DND-41 (cell line): ENCODE measurements around the gene EMILIN2.

Source experiments
- ATAC-seq: fragments of 200-7000 bp; cut with Tn5 transposase; 3 replicates; pipeline ENCODE4 v1.9.1; 2021; ENCODE audit warnings: low read depth; ENCODE audit not compliant: insufficient read depth
- DNase-seq: peaks from one replicate; pipeline ENCODE4 v3.0.0-alpha.2; 2020
- H2AFZ ChIP-seq: 2 replicates; pipeline ENCODE4 v1.6.0; 2012; ENCODE audit warnings: low read depth, low read length
- H3K27ac ChIP-seq: 2 replicates; pipeline ENCODE4 v1.5.1; 2012; ENCODE audit warnings: low read length, inconsistent platforms
- H3K27me3 ChIP-seq: fragments of 200-600 bp; sonication (generic); 2 replicates; pipeline ENCODE4 v1.6.0; 2012; ENCODE audit warnings: low read length, mild to moderate bottlenecking, inconsistent platforms; ENCODE audit not compliant: insufficient read depth, poor library complexity
- H3K36me3 ChIP-seq: 2 replicates; pipeline ENCODE4 v1.5.1; 2012; ENCODE audit warnings: low read length, inconsistent platforms; ENCODE audit not compliant: insufficient read depth
- H3K4me1 ChIP-seq: 2 replicates; pipeline ENCODE4 v1.5.1; 2012; ENCODE audit warnings: mild to moderate bottlenecking, low read length; ENCODE audit not compliant: insufficient read depth
- H3K4me2 ChIP-seq: 2 replicates; pipeline ENCODE4 v1.6.0; 2012; ENCODE audit warnings: mild to moderate bottlenecking, moderate library complexity, low read length, inconsistent platforms; ENCODE audit not compliant: insufficient read depth
- H3K4me3 ChIP-seq, 2 experiments: fragments of 200-600 bp in 1 of 2; shearing (Covaris generic) in 1 of 2; 2 replicates each; pipeline ENCODE4 v1.5.1; 2012 to 2016; ENCODE audit warnings: inconsistent platforms in 2 of 2, low read length in 2 of 2, mild to moderate bottlenecking in 2 of 2, low read depth in 1 of 2, moderate library complexity in 1 of 2
- H3K79me2 ChIP-seq: 2 replicates; pipeline ENCODE4 v1.6.0; 2012; ENCODE audit warnings: low read length, inconsistent platforms; ENCODE audit not compliant: insufficient read depth
- H3K9ac ChIP-seq: 2 replicates; pipeline ENCODE4 v1.6.0; 2012; ENCODE audit warnings: low read depth, mild to moderate bottlenecking, inconsistent platforms, low read length, moderate library complexity
- H3K9me3 ChIP-seq: 2 replicates; pipeline ENCODE4 v1.5.1; 2012; ENCODE audit warnings: low read length, moderate library complexity, mild to moderate bottlenecking, inconsistent platforms; ENCODE audit not compliant: insufficient read depth, severe bottlenecking
- H4K20me1 ChIP-seq: 2 replicates; pipeline ENCODE4 v1.6.0; 2012; ENCODE audit warnings: low read length; ENCODE audit not compliant: insufficient read depth
- EZH2 ChIP-seq: IDR thresholded peaks from 3 replicates; pipeline ENCODE4 v1.6.1; 2012; ENCODE audit warnings: borderline replicate concordance, low read depth, mild to moderate bottlenecking, moderate library complexity, low read length, inconsistent platforms; ENCODE audit not compliant: severe bottlenecking
- TF ChIP-seq, protein P1 (sequence below): IDR thresholded peaks from 2 replicates; pipeline ENCODE4 v1.5.1; 2012; ENCODE audit warnings: borderline replicate concordance, low read length, moderate library complexity, mild to moderate bottlenecking; ENCODE audit not compliant: poor library complexity, severe bottlenecking; ENCODE audit errors: extremely low read depth

The EMILIN2 gene

GRCh38 chr18:2878656-2879330, 32.0 kb downstream of the EMILIN2 start:
- TF ChIP-seq, protein P1, sequence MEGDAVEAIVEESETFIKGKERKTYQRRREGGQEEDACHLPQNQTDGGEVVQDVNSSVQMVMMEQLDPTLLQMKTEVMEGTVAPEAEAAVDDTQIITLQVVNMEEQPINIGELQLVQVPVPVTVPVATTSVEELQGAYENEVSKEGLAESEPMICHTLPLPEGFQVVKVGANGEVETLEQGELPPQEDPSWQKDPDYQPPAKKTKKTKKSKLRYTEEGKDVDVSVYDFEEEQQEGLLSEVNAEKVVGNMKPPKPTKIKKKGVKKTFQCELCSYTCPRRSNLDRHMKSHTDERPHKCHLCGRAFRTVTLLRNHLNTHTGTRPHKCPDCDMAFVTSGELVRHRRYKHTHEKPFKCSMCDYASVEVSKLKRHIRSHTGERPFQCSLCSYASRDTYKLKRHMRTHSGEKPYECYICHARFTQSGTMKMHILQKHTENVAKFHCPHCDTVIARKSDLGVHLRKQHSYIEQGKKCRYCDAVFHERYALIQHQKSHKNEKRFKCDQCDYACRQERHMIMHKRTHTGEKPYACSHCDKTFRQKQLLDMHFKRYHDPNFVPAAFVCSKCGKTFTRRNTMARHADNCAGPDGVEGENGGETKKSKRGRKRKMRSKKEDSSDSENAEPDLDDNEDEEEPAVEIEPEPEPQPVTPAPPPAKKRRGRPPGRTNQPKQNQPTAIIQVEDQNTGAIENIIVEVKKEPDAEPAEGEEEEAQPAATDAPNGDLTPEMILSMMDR: no peak
- no peak for TF ChIP-seq EZH2
- Histone ChIP-seq H3K79me2 (no peaks in the 10 kb centered on the region), H2AFZ (no peak overlapping the region), H3K27me3 (no peaks in the 10 kb centered on the region), H3K36me3 (no peaks in the 10 kb centered on the region), H3K27ac (no peak overlapping the region), H4K20me1 (no peaks in the 10 kb centered on the region), H3K9me3 (no peaks in the 10 kb centered on the region), H3K9ac (no peak overlapping the region), H3K4me3 (no peak overlapping the region), H3K4me1 (peaks cover 15% of the 10 kb centered on the region), H3K4me2 (no peak overlapping the region)
- DNase-seq (no peak), ATAC-seq (no peak)

DNA sequence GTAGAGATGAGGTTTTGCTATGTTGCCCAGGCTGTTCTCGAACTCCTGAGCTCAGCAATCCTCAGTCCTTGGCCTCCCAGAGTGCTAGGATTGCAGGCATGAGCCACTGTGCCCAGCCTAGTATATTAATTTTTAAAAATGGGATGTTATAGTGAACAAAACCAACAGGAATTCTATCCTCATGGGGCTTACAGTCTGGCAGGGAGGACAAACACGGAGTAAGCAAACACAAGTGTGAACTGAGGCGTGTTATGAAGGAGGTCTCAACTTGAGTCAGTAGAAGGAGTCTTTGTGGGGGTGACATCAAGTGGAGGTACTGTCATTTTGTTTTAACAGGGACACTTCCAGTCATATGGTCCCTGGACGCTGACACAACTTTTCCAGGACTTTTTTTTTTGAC, 33.1 kb downstream of the EMILIN2 start:
- DNase-seq (no peak), ATAC-seq (no peak)
- H3K27me3 ChIP-seq: no peaks in the 10 kb centered on the region
- H3K4me1 ChIP-seq: peaks cover 16% of the 10 kb centered on the region
- H3K9me3 ChIP-seq: no peaks in the 10 kb centered on the region
- no peak overlapping the region for H2AFZ ChIP-seq
- H3K79me2 ChIP-seq: no peaks in the 10 kb centered on the region
- TF ChIP-seq EZH2: no peak
- TF ChIP-seq, protein P1: no peak
- H3K4me2 ChIP-seq: no peak overlapping the region
- no peak overlapping the region for H3K27ac ChIP-seq
- no peaks in the 10 kb centered on the region for H3K36me3 ChIP-seq
- no peaks in the 10 kb centered on the region for H4K20me1 ChIP-seq
- H3K9ac ChIP-seq: no peak overlapping the region
- H3K4me3 ChIP-seq: no peak overlapping the region

- Histone ChIP-seq H4K20me1 (no peaks in the 10 kb centered on the region), H3K9me3 (no peaks in the 10 kb centered on the region), H3K4me2 (no peak overlapping the region), H3K4me1 (peaks cover 16% of the 10 kb centered on the region), H3K27ac (no peak overlapping the region), H3K9ac (no peak overlapping the region), H3K79me2 (no peaks in the 10 kb centered on the region), H3K36me3 (no peaks in the 10 kb centered on the region), H2AFZ (no peak overlapping the region), H3K4me3 (no peak overlapping the region), H3K27me3 (no peaks in the 10 kb centered on the region)
- TF ChIP-seq EZH2: no peak
- TF ChIP-seq, protein P1: no peak
- DNase-seq: no peak
- no peak for ATAC-seq
These were observed 33.7 kb downstream of the EMILIN2 start for GRCh38 chr18:2880473-2880872.
